Measurements from ENCODE around the gene DUOXA1. TPM values are rescaled to one million over a fixed set of nuclear protein-coding genes. Genes with fewer than 3 reads are reported as not detected.

Gene DUOXA1
- total and polyA plus RNA-seq, 9 of the 15 experiments (the other 6 are each of a cell fraction or from before 2014, with no cell fraction given): 0.17 to 0.74 (median 0.24) TPM; not detected in 6

DNA sequence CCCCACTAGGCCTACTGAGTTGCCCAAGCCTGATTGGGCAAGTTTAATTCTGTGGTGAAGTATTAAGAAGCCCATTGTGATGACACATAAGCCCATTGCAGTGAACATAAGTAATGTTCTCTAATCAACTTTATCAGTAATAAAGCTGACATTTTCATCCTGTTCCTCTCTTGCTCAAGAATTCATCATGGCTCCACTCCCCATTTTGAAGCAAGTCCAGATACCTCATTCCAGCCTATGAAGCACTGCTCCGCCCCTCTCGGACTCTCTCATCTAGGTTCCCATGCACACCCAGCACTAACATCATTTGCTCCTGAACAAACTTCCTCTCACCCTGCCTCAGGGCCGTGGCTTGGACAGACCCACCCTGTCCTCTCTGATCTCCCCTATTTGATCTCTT lies 47.6 kb upstream of the DUOXA1 start (continued):
- TF ChIP-seq, protein P1, sequence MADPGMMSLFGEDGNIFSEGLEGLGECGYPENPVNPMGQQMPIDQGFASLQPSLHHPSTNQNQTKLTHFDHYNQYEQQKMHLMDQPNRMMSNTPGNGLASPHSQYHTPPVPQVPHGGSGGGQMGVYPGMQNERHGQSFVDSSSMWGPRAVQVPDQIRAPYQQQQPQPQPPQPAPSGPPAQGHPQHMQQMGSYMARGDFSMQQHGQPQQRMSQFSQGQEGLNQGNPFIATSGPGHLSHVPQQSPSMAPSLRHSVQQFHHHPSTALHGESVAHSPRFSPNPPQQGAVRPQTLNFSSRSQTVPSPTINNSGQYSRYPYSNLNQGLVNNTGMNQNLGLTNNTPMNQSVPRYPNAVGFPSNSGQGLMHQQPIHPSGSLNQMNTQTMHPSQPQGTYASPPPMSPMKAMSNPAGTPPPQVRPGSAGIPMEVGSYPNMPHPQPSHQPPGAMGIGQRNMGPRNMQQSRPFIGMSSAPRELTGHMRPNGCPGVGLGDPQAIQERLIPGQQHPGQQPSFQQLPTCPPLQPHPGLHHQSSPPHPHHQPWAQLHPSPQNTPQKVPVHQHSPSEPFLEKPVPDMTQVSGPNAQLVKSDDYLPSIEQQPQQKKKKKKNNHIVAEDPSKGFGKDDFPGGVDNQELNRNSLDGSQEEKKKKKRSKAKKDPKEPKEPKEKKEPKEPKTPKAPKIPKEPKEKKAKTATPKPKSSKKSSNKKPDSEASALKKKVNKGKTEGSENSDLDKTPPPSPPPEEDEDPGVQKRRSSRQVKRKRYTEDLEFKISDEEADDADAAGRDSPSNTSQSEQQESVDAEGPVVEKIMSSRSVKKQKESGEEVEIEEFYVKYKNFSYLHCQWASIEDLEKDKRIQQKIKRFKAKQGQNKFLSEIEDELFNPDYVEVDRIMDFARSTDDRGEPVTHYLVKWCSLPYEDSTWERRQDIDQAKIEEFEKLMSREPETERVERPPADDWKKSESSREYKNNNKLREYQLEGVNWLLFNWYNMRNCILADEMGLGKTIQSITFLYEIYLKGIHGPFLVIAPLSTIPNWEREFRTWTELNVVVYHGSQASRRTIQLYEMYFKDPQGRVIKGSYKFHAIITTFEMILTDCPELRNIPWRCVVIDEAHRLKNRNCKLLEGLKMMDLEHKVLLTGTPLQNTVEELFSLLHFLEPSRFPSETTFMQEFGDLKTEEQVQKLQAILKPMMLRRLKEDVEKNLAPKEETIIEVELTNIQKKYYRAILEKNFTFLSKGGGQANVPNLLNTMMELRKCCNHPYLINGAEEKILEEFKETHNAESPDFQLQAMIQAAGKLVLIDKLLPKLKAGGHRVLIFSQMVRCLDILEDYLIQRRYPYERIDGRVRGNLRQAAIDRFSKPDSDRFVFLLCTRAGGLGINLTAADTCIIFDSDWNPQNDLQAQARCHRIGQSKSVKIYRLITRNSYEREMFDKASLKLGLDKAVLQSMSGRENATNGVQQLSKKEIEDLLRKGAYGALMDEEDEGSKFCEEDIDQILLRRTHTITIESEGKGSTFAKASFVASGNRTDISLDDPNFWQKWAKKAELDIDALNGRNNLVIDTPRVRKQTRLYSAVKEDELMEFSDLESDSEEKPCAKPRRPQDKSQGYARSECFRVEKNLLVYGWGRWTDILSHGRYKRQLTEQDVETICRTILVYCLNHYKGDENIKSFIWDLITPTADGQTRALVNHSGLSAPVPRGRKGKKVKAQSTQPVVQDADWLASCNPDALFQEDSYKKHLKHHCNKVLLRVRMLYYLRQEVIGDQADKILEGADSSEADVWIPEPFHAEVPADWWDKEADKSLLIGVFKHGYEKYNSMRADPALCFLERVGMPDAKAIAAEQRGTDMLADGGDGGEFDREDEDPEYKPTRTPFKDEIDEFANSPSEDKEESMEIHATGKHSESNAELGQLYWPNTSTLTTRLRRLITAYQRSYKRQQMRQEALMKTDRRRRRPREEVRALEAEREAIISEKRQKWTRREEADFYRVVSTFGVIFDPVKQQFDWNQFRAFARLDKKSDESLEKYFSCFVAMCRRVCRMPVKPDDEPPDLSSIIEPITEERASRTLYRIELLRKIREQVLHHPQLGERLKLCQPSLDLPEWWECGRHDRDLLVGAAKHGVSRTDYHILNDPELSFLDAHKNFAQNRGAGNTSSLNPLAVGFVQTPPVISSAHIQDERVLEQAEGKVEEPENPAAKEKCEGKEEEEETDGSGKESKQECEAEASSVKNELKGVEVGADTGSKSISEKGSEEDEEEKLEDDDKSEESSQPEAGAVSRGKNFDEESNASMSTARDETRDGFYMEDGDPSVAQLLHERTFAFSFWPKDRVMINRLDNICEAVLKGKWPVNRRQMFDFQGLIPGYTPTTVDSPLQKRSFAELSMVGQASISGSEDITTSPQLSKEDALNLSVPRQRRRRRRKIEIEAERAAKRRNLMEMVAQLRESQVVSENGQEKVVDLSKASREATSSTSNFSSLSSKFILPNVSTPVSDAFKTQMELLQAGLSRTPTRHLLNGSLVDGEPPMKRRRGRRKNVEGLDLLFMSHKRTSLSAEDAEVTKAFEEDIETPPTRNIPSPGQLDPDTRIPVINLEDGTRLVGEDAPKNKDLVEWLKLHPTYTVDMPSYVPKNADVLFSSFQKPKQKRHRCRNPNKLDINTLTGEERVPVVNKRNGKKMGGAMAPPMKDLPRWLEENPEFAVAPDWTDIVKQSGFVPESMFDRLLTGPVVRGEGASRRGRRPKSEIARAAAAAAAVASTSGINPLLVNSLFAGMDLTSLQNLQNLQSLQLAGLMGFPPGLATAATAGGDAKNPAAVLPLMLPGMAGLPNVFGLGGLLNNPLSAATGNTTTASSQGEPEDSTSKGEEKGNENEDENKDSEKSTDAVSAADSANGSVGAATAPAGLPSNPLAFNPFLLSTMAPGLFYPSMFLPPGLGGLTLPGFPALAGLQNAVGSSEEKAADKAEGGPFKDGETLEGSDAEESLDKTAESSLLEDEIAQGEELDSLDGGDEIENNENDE (IDR thresholded peaks at IDR 0.05; ENCODE audit: low read depth, low read length): no peak
- TF ChIP-seq ZNF41 (CRISPR knock-in tag; conservative IDR thresholded peaks at IDR 0.05) (no peak), ZNF140 (CRISPR knock-in tag; IDR thresholded peaks at IDR 0.05) (no peak), ZBTB17 (CRISPR knock-in tag; IDR thresholded peaks at IDR 0.05) (no peak), SETDB1 (IDR thresholded peaks at IDR 0.05; ENCODE audit: low read length) (no peak), ATF7 (IDR thresholded peaks at IDR 0.05) (no peak), EWSR1 (IDR thresholded peaks at IDR 0.05; ENCODE audit: borderline replicate concordance, low read depth, partially characterized antibody) (no peak), NFE2 (IDR thresholded peaks at IDR 0.05; ENCODE audit: low read depth) (no peak), EP400 (IDR thresholded peaks at IDR 0.05) (no peak), SREBF2 (CRISPR knock-in tag; IDR thresholded peaks at IDR 0.05) (no peak), ZKSCAN1 (IDR thresholded peaks at IDR 0.05; ENCODE audit: low read depth, low read length) (no peak), ESRRB (CRISPR knock-in tag; IDR thresholded peaks at IDR 0.05; ENCODE audit: borderline replicate concordance) (no peak)
